GM12878 (cell line): Measurements from ENCODE around the gene PEX12. TPM values are rescaled to one million over a fixed set of nuclear protein-coding genes. Genes with fewer than 3 reads are reported as not detected.

Experiments
- ATAC-seq: fragments of 200-7000 bp; cut with Tn5 transposase; 3 replicates; pipeline ENCODE4 v1.9.1; 2020; ENCODE audit warnings: mild to moderate bottlenecking, moderate library complexity
- BruUV-seq: library from RNA; stranded (reverse); fragments of 400-500 nt; replicated peaks from 2 replicates; lab custom pipeline; 2021; lab: Mats Ljungman, UMichigan
- CTCF ChIA-PET: fragments of 300-600 bp; sonication (Branson Sonifier 250); formaldehyde crosslinking; extraction: SDS; loops from one replicate; lab custom pipeline; 2021; ENCODE audit warnings: inconsistent platforms; lab: Yijun Ruan, JAX
- POLR2A ChIA-PET: fragments of 350-600 bp; formaldehyde crosslinking; extraction: SDS; loops from one replicate; lab custom pipeline; 2021; ENCODE audit warnings: inconsistent platforms; lab: Charles Lee
- RAD21 ChIA-PET: fragments of 300-600 bp; sonication (Branson Sonifier 250); formaldehyde crosslinking; loops from one replicate; lab custom pipeline; 2023; ENCODE audit warnings: antibody characterized with exemption; ENCODE audit not compliant: unreplicated experiment; lab: Charles Lee
- SMC1A ChIA-PET: fragments of 300-600 bp; sonication (Branson Sonifier 250); formaldehyde crosslinking; loops from one replicate; lab custom pipeline; 2023; ENCODE audit not compliant: unreplicated experiment, uncharacterized antibody; lab: Charles Lee
- DNase-seq: peaks from one replicate; pipeline ENCODE4 v3.0.0-alpha.2; 2011; ENCODE audit warnings: low read depth, low spot score
- FAIRE-seq: peaks from 3 replicates; lab custom pipeline; 2011; peaks lifted over from hg19 to GRCh38; lab: Jason Lieb, UNC
- H2AFZ ChIP-seq: 2 replicates; pipeline ENCODE4 v1.6.0; 2011; ENCODE audit warnings: low read depth, low read length, control low read depth; ENCODE audit not compliant: control insufficient read depth
- H3K27ac ChIP-seq: 2 replicates; pipeline ENCODE4 v1.5.1; 2011; ENCODE audit warnings: control low read depth; ENCODE audit not compliant: control insufficient read depth, insufficient read depth
- H3K27me3 ChIP-seq, 2 experiments: replicated peaks in 1 of 2; 2 replicates each; pipeline versions ENCODE4 v1.6.0 to v1.6.1; 2011; ENCODE audit warnings: low read length in 1 of 2; ENCODE audit not compliant: control insufficient read depth in 2 of 2, insufficient read depth in 2 of 2
- H3K36me3 ChIP-seq, 2 experiments: 2 replicates each; pipeline ENCODE4 v1.5.1; 2011; ENCODE audit warnings: low read length in 1 of 2; ENCODE audit not compliant: control insufficient read depth in 2 of 2, insufficient read depth in 2 of 2
- H3K4me1 ChIP-seq: 2 replicates; pipeline ENCODE4 v1.6.1; 2011; ENCODE audit warnings: mild to moderate bottlenecking, low read length, moderate library complexity, mixed read lengths; ENCODE audit not compliant: control insufficient read depth, insufficient read depth
- H3K4me2 ChIP-seq: 2 replicates; pipeline ENCODE4 v1.6.0; 2011; ENCODE audit warnings: control low read depth; ENCODE audit not compliant: control insufficient read depth, insufficient read depth
- H3K4me3 ChIP-seq: fragments of 200-600 bp; sonication (generic); 2 replicates; pipeline ENCODE4 v1.5.1; 2016
- H3K79me2 ChIP-seq: 2 replicates; pipeline ENCODE4 v1.6.0; 2011; ENCODE audit warnings: low read length; ENCODE audit not compliant: control insufficient read depth, insufficient read depth
- H3K9ac ChIP-seq: 2 replicates; pipeline ENCODE4 v1.8.0; 2011; ENCODE audit warnings: low read length, control low read depth, mixed read lengths; ENCODE audit not compliant: control insufficient read depth, insufficient read depth
- H3K9me3 ChIP-seq: replicated peaks from 3 replicates; pipeline ENCODE4 v1.5.1; 2011; ENCODE audit warnings: mild to moderate bottlenecking, low read length; ENCODE audit not compliant: control insufficient read depth, insufficient read depth
- H4K20me1 ChIP-seq: 2 replicates; pipeline ENCODE4 v1.6.0; 2011; ENCODE audit not compliant: control insufficient read depth, insufficient read depth
- CBX3 ChIP-seq: fragments of 200-600 bp; sonication (generic); IDR thresholded peaks from 2 replicates; pipeline ENCODE4 v1.6.1; 2016; ENCODE audit warnings: low read depth, borderline replicate concordance
- CHD1 ChIP-seq: IDR thresholded peaks from 2 replicates; pipeline ENCODE4 v1.6.1; 2012; ENCODE audit warnings: low read depth, low read length, improper control_type of control experiment
- CHD4 ChIP-seq: fragments of 200-600 bp; sonication (generic); IDR thresholded peaks from 2 replicates; pipeline ENCODE4 v1.6.1; 2016; ENCODE audit warnings: mild to moderate bottlenecking
- CREM ChIP-seq: IDR thresholded peaks from 2 replicates; pipeline ENCODE4 v1.6.1; 2014; ENCODE audit warnings: antibody characterized with exemption, low read depth
- HCFC1 ChIP-seq: fragments of 150-350 bp; IDR thresholded peaks from 2 replicates; pipeline ENCODE4 v1.6.1; 2014; ENCODE audit warnings: low read length
- PML ChIP-seq: IDR thresholded peaks from 2 replicates; pipeline ENCODE4 v1.6.1; 2012; ENCODE audit warnings: low read length, inconsistent platforms
- RAD21 ChIP-seq: IDR thresholded peaks from 2 replicates; pipeline ENCODE4 v1.6.1; 2011; ENCODE audit warnings: mild to moderate bottlenecking, low read depth, low read length, moderate library complexity; ENCODE audit not compliant: insufficient read depth
- RCOR1 ChIP-seq: conservative IDR thresholded peaks from 2 replicates; pipeline ENCODE4 v1.6.1; 2012; ENCODE audit warnings: low read depth, low read length, improper control_type of control experiment
- SMC3 ChIP-seq: IDR thresholded peaks from 2 replicates; pipeline ENCODE4 v1.6.1; 2011; ENCODE audit warnings: low read length, improper control_type of control experiment, borderline replicate concordance
- SRF ChIP-seq, 2 experiments: IDR thresholded peaks; 2 replicates each; pipeline ENCODE4 v1.6.1; 2011; ENCODE audit warnings: low read depth in 2 of 2, low read length in 2 of 2, mild to moderate bottlenecking in 1 of 2, moderate library complexity in 1 of 2
- WRNIP1 ChIP-seq: IDR thresholded peaks from 2 replicates; pipeline ENCODE4 v1.6.1; 2011; ENCODE audit warnings: low read depth, low read length, improper control_type of control experiment, borderline replicate concordance
- ZNF217 ChIP-seq: fragments of 450-650 bp; IDR thresholded peaks from 2 replicates; pipeline ENCODE4 v1.6.1; 2017; ENCODE audit warnings: antibody characterized with exemption, mild to moderate bottlenecking
- ZNF24 ChIP-seq: fragments of 450-650 bp; IDR thresholded peaks from 2 replicates; pipeline ENCODE4 v1.6.1; 2017; ENCODE audit warnings: antibody characterized with exemption, mild to moderate bottlenecking
- ZNF274 ChIP-seq: IDR thresholded peaks from one replicate; pipeline ENCODE4 v1.8.0; 2011; ENCODE audit not compliant: insufficient read length, insufficient read depth
- WGBS: methylation state at CpG from one replicate; pipeline ENCODE4 v1.1.6; 2016; ENCODE audit warnings: low lambda C conversion rate; ENCODE audit not compliant: insufficient replicate concordance, insufficient coverage; ENCODE audit errors: missing lambda C conversion rate; 5-methylcytosine and 5-hydroxymethylcytosine counted together
- in situ Hi-C: fragments of 300-500 bp; cut with MboI; formaldehyde crosslinking; loops from 9 replicates; pipeline ENCODE4 v1.14.3; 2018; ENCODE audit warnings: mixed read lengths
- intact Hi-C: fragments of 100-400 bp; cut with micrococcal nuclease; formaldehyde crosslinking; loops from one replicate; pipeline ENCODE4 v1.14.2; 2022; ENCODE audit not compliant: unreplicated experiment
- polyA plus RNA-seq, 11 experiments: library from polyadenylated mRNA; depleted of rRNA in 4 of 11; unstranded in 6 of 11; stranded (reverse) in 5 of 11; fragments of >200 nt; fragmentation: Nextera tagmentation in 4 of 11; fragmentation: Illumina TruSeq in 1 of 11; extraction: Ambion mirVana in 4 of 11; extraction: Trizol in 1 of 11; gene quantifications; 1 replicate in 1 of 11; 2 replicates in 10 of 11; pipeline versions ENCODE4 v1.2.1 to v1.2.3, GENCODE V29; 2011 to 2016; ENCODE audit warnings: inconsistent platforms in 2 of 11, missing spikeins in 2 of 11, low read depth in 1 of 11
- total RNA-seq, 4 experiments: library from RNA; depleted of rRNA in 3 of 4; stranded (reverse); fragments of >200 nt in 3 of 4; fragmentation: Illumina TruSeq in 1 of 4; extraction: Trizol in 1 of 4; gene quantifications; 2 replicates each; pipeline versions ENCODE4 v1.2.1 to v1.2.3, GENCODE V29; 2013 to 2021
- TF ChIP-seq, protein P1 (sequence below): fragments of 450-650 bp; IDR thresholded peaks from 2 replicates; pipeline ENCODE4 v1.6.1; 2017; ENCODE audit warnings: mild to moderate bottlenecking, low read depth, inconsistent platforms; ENCODE audit not compliant: poor library complexity, severe bottlenecking
- TF ChIP-seq, protein P2 (sequence below): fragments of 450-650 bp; formaldehyde crosslinking; IDR thresholded peaks from 2 replicates; pipeline ENCODE4 v1.4.0; 2022; ENCODE audit warnings: mild to moderate bottlenecking, moderate library complexity
- TF ChIP-seq, protein P3 (sequence below), 3 experiments: IDR thresholded peaks in 2 of 3; conservative IDR thresholded peaks in 1 of 3; 2 replicates each; pipeline ENCODE4 v1.5.1; 2011; ENCODE audit warnings: low read depth in 3 of 3, low read length in 3 of 3, mild to moderate bottlenecking in 3 of 3, control low read depth in 2 of 3, moderate library complexity in 2 of 3, inconsistent platforms in 1 of 3, mixed read lengths in 1 of 3; ENCODE audit not compliant: control insufficient read depth in 2 of 3, insufficient read depth in 1 of 3; ENCODE audit errors: extremely low read depth in 1 of 3

The PEX12 gene
- total and polyA plus RNA-seq, 10 of the 15 experiments (the other 5 are each of a cell fraction or from before 2014, with no cell fraction given), result 2.9 to 15.8 (median 4.6) TPM

DNA sequence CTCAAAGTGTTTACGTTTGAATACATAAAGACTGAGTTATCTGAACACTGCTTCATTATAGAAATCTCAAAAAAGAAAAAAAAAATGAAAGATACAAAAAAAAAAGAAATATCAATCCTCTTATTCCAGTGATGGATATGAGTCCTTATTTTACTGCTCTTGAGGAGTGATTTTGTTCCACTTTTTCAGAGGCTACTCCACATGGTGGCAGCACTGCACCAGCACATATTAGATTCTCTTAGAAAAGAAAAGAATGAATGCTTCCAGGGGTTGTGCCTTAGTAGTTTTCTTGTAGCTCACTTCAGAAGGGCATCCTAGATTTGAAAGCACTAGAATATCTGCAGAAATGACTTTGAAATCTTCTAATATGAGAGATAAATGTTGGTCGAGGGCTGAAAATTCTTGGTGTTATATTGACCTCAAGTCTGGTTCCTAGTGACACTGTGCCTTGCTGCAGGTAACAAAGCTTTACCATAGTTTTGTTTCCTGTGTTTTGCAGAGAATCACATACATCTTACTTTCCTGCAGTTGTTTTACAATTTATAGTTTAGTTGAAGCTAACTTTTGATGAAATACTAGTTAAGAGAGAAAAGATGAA lies 34.7 kb upstream of the PEX12 start:
- ATAC-seq (peak; percentile 52), FAIRE-seq (no peak), DNase-seq (no peak)
- ChIA-PET SMC1A (interaction anchor here (0.8 to 3.9 kb wide), 24 partner anchors 9 to 469 kb away, joined by 3 to 33 read pairs (median 4); partner anchors contain the start of gene TAF15), POLR2A (interaction anchor here (0.6 kb wide), 1 partner anchor 72 kb away, joined by 3 read pairs; no protein-coding TSS in a partner anchor), CTCF (interaction anchor here (0.6 to 5.5 kb wide), 47 partner anchors 10 to 442 kb away, joined by 3 to 116 read pairs (median 5); partner anchors contain the start of genes PEX12, SLFN12L and TAF15), RAD21 (interaction anchor here (0.7 to 5.8 kb wide), 6 partner anchors 53 to 196 kb away, joined by 3 to 55 read pairs (median 4); partner anchors contain the start of gene TAF15)
- Histone ChIP-seq H2AFZ (no peak overlapping the region), H3K4me1 (peaks cover 2% of the 10 kb centered on the region; the same call in 1 of the 2 replicates), H3K36me3 (peaks cover 0 to 8% of the 10 kb centered on the region in 2 experiments; a peak in 2 of 4 replicates), H3K4me3 (no peak overlapping the region), H3K4me2 (no peak overlapping the region), H3K27ac (no peak overlapping the region), H3K9ac (no peak overlapping the region), H4K20me1 (no peaks in the 10 kb centered on the region), H3K27me3 (no peaks in the 10 kb centered on the region), H3K9me3 (no peaks in the 10 kb centered on the region), H3K79me2 (no peaks in the 10 kb centered on the region)
- intact Hi-C loops, result loop anchor here (1.0 kb wide), 1 partner anchor 134 kb away; no protein-coding TSS in a partner anchor
- in situ Hi-C loops, result no loop called here
- BruUV-seq, result no TSS peak
- WGBS, result 43% methylated on average over 2 of the region's 2 CpGs
- TF ChIP-seq CBX3, result no peak
- no peak for TF ChIP-seq SRF (IDR thresholded peaks at IDR 0.05; ENCODE audit: low read depth in 2 of 2, low read length in 2 of 2)
- no peak for TF ChIP-seq ZNF24
- TF ChIP-seq, protein P1, sequence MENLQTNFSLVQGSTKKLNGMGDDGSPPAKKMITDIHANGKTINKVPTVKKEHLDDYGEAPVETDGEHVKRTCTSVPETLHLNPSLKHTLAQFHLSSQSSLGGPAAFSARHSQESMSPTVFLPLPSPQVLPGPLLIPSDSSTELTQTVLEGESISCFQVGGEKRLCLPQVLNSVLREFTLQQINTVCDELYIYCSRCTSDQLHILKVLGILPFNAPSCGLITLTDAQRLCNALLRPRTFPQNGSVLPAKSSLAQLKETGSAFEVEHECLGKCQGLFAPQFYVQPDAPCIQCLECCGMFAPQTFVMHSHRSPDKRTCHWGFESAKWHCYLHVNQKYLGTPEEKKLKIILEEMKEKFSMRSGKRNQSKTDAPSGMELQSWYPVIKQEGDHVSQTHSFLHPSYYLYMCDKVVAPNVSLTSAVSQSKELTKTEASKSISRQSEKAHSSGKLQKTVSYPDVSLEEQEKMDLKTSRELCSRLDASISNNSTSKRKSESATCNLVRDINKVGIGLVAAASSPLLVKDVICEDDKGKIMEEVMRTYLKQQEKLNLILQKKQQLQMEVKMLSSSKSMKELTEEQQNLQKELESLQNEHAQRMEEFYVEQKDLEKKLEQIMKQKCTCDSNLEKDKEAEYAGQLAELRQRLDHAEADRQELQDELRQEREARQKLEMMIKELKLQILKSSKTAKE, result no peak
- TF ChIP-seq ZNF217, result no peak
- TF ChIP-seq, protein P2, sequence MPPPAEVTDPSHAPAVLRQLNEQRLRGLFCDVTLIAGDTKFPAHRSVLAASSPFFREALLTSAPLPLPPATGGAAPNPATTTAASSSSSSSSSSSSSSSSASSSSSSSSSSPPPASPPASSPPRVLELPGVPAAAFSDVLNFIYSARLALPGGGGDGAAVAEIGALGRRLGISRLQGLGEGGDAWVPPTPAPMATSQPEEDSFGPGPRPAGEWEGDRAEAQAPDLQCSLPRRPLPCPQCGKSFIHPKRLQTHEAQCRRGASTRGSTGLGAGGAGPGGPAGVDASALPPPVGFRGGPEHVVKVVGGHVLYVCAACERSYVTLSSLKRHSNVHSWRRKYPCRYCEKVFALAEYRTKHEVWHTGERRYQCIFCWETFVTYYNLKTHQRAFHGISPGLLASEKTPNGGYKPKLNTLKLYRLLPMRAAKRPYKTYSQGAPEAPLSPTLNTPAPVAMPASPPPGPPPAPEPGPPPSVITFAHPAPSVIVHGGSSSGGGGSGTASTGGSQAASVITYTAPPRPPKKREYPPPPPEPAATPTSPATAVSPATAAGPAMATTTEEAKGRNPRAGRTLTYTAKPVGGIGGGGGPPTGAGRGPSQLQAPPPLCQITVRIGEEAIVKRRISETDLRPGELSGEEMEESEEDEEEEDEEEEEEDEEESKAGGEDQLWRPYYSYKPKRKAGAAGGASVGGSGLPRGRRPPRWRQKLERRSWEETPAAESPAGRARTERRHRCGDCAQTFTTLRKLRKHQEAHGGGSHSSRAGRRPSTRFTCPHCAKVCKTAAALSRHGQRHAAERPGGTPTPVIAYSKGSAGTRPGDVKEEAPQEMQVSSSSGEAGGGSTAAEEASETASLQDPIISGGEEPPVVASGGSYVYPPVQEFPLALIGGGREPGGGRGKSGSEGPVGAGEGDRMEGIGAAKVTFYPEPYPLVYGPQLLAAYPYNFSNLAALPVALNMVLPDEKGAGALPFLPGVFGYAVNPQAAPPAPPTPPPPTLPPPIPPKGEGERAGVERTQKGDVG (CRISPR knock-in tag), result no peak
- no peak for TF ChIP-seq RCOR1
- no peak for TF ChIP-seq PML
- no peak for TF ChIP-seq ZNF274
- no peak for TF ChIP-seq CHD4
- TF ChIP-seq SMC3, result peak; percentile 63
- TF ChIP-seq CREM, result no peak
- no peak for TF ChIP-seq CHD1
- peak; percentile 59 for TF ChIP-seq RAD21
- no peak for TF ChIP-seq WRNIP1
- TF ChIP-seq HCFC1, result no peak
- TF ChIP-seq, protein P3, sequence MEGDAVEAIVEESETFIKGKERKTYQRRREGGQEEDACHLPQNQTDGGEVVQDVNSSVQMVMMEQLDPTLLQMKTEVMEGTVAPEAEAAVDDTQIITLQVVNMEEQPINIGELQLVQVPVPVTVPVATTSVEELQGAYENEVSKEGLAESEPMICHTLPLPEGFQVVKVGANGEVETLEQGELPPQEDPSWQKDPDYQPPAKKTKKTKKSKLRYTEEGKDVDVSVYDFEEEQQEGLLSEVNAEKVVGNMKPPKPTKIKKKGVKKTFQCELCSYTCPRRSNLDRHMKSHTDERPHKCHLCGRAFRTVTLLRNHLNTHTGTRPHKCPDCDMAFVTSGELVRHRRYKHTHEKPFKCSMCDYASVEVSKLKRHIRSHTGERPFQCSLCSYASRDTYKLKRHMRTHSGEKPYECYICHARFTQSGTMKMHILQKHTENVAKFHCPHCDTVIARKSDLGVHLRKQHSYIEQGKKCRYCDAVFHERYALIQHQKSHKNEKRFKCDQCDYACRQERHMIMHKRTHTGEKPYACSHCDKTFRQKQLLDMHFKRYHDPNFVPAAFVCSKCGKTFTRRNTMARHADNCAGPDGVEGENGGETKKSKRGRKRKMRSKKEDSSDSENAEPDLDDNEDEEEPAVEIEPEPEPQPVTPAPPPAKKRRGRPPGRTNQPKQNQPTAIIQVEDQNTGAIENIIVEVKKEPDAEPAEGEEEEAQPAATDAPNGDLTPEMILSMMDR (IDR thresholded peaks at IDR 0.05 in 2 of 3, conservative IDR thresholded peaks at IDR 0.05 in 1 of 3; ENCODE audit: control insufficient read depth in 2 of 3, extremely low read depth in 1 of 3, insufficient read depth in 1 of 3, low read depth in 3 of 3, low read length in 3 of 3), result peak; percentile 58 to 69 (median 59); a peak in 5 of 6 replicates
